Skeletal muscle tissue (tissue), 4 donors: ENCODE results near the gene GOSR1. TPM values are rescaled to one million over a fixed set of nuclear protein-coding genes. Genes with fewer than 3 reads are reported as not detected.
"Not testable (repeated sequence)": the region's sequence is repeated elsewhere in the genome, so short reads cannot be mapped to it uniquely, and the experiment has no call there.

Experiments used
- H3K27ac ChIP-seq: one replicate; pipeline ENCODE4 v1.7.0; 2013; ENCODE audit warnings: mild to moderate bottlenecking, low read depth, low read length, inconsistent platforms
- H3K27me3 ChIP-seq, 3 donors: one replicate each; pipeline ENCODE4 v1.7.0; 2013; ENCODE audit warnings: low read length in 3 of 3; ENCODE audit not compliant: control insufficient read depth in 3 of 3, insufficient read depth in 3 of 3
- H3K36me3 ChIP-seq, 3 donors: one replicate each; pipeline ENCODE4 v1.7.0; 2013; ENCODE audit warnings: low read length in 3 of 3; ENCODE audit not compliant: control insufficient read depth in 3 of 3, insufficient read depth in 3 of 3
- H3K4me1 ChIP-seq, 3 donors: one replicate each; pipeline ENCODE4 v1.7.0; 2013; ENCODE audit warnings: low read length in 3 of 3, mild to moderate bottlenecking in 3 of 3; ENCODE audit not compliant: control insufficient read depth in 3 of 3, insufficient read depth in 3 of 3
- H3K4me3 ChIP-seq, 3 donors: one replicate each; pipeline ENCODE4 v1.7.0; 2013; ENCODE audit warnings: low read length in 3 of 3
- H3K9ac ChIP-seq, 3 donors: one replicate each; pipeline ENCODE4 v1.7.0; 2013; ENCODE audit warnings: low read length in 3 of 3, mild to moderate bottlenecking in 3 of 3, moderate library complexity in 2 of 3, low read depth in 1 of 3
- H3K9me3 ChIP-seq, 3 donors: one replicate each; pipeline ENCODE4 v1.7.0; 2013; ENCODE audit warnings: low read length in 3 of 3; ENCODE audit not compliant: control insufficient read depth in 3 of 3
- total RNA-seq: library from RNA; depleted of rRNA; stranded (reverse); fragments of >200 nt; gene quantifications from one replicate; pipeline ENCODE4 v1.2.3, GENCODE V29; 2014
- donor health status: Osteomylitis.

Gene GOSR1
- total RNA-seq, 1 donor from 2014 or later: 24.5 TPM

DNA sequence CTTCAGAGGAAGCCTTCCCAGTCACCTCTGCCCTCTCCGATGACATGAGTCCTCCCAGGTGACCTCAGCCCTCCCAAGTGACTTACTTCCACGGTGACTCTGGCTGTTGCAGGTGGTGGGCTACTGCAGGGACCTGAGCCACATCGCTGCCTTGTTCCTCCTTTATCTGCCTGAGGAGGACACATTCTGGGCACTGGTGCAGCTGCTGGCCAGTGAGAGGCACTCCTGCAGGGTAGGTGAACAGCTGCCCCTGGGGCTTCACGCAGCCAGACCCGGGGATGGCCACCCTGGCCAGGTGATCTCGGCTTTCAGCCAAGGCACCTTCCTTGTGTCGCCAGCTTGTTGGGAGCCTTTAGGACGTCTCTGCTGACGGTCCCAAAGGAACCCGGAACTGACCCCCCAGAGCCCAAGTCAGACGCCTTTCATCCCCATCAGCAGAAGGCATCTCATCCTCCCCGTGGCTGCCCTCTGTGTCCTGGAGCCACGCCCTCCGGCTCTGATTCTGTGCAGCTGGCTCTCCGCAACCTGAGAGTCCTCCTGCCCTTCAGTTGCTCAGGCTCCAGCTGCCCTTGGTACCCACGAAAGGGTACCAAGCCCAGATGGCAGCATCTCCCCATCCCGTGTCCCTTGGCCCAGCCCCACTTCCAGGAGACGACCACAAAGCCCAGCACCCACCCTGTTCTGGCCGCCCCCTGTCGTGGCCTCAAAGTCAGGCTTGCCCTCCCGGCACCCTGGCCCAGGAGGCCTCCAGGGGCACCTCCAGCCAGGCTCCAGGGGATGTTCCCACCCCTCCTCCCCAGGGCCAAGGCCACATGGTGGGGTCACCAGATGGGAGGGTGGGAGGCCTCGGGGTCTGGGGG, 81.7 kb downstream of the GOSR1 start:
- no peaks in the 10 kb centered on the region for H3K9me3 ChIP-seq
- H3K4me1 ChIP-seq: no peaks in the 10 kb centered on the region
- no peak overlapping the region for H3K9ac ChIP-seq
- H3K4me3 ChIP-seq: no peak overlapping the region
- H3K27ac ChIP-seq: no peak overlapping the region
- no peaks in the 10 kb centered on the region for H3K27me3 ChIP-seq
- no peaks in the 10 kb centered on the region for H3K36me3 ChIP-seq

DNA sequence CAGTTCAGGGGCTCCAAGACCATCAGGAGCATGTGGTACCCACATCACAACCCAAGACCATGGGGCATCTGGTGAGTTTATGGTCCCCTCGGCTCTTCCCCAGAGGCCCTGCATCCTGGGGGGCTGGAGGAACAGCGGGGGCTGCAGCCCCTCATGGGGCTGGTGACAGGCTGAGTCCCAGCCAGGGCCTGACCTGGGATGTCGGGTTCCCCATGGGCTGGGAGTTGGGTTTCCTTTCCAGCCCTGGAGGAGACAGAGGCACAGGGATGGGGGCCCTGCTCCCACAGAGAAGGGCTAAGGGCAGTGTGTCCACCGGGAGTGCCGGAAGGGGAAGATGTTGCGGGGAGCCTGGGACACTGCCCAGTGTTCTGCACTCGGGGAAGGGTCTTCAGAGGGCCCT, 82.4 kb downstream of the GOSR1 start:
- Histone ChIP-seq H3K4me1 (no peaks in the 10 kb centered on the region), H3K27ac (no peak overlapping the region), H3K27me3 (no peaks in the 10 kb centered on the region), H3K9me3 (no peaks in the 10 kb centered on the region), H3K36me3 (no peaks in the 10 kb centered on the region), H3K4me3 (no peak overlapping the region), H3K9ac (no peak overlapping the region)

DNA sequence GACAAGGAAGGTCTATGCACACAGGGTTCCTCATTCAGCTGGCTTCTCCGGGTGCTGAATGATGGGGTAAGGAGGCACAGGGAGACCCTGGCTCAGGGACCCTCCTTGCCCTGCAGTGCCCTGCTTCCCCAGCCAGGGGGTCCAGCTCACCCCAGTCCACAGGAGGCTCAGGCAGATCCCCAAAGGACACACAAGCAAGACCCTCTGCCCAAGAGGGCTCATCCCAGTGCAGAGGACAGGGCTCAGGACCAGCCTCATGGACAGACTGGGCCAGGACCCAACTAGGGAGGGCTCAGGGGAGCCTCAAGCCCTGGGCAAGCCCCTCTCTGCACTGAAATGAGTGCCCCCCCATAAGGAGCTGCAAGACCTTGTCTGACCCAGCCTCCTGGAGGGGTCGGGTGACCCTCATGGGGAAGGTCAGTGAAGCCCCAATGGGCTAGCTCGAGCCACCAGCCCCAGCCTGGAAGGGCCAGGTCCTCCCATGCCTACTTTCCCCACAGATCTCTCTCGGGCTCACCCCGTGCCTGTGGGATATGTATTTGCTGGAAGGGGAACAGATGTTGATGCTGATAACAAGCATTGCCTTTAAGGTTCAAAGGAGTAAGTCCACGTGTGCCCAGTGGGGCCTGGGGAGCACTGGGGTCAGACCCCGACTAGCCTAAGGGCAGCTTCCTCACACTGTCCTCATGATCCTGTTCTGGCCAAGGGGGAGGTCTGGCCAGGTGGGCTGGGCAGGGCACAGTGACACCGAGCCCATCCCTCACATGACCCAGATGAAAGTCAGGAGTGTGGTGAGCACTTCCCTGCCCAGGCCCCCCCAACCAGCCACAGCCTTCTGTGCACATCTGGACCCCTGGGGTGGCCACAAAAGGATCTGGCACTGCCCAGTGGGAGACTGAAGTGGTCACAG, 83.2 kb downstream of the GOSR1 start:
- not testable (repeated sequence) for H3K4me1 ChIP-seq, H3K36me3 ChIP-seq, H3K9ac ChIP-seq, H3K27ac ChIP-seq, H3K4me3 ChIP-seq, H3K27me3 ChIP-seq, H3K9me3 ChIP-seq

DNA sequence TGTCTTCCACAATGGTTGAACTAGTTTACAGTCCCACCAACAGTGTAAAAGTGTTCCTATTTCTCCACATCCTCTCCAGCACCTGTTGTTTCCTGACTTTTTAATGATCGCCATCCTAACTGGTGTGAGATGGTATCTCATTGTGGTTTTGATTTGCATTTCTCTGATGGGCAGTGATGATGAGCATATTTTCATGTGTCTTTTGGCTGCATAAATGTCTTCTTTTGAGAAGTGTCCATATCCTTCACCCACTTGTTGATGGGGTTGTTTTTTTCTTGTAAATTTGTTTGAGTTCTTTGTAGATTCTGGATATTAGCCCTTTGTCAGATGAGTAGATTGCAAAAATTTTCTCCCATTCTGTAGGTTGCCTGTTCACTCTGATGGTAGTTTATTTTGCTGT, 84.6 kb downstream of the GOSR1 start:
- H3K9me3 ChIP-seq, H3K27ac ChIP-seq, H3K4me3 ChIP-seq, H3K27me3 ChIP-seq, H3K9ac ChIP-seq, H3K4me1 ChIP-seq, H3K36me3 ChIP-seq: not testable (repeated sequence)

DNA sequence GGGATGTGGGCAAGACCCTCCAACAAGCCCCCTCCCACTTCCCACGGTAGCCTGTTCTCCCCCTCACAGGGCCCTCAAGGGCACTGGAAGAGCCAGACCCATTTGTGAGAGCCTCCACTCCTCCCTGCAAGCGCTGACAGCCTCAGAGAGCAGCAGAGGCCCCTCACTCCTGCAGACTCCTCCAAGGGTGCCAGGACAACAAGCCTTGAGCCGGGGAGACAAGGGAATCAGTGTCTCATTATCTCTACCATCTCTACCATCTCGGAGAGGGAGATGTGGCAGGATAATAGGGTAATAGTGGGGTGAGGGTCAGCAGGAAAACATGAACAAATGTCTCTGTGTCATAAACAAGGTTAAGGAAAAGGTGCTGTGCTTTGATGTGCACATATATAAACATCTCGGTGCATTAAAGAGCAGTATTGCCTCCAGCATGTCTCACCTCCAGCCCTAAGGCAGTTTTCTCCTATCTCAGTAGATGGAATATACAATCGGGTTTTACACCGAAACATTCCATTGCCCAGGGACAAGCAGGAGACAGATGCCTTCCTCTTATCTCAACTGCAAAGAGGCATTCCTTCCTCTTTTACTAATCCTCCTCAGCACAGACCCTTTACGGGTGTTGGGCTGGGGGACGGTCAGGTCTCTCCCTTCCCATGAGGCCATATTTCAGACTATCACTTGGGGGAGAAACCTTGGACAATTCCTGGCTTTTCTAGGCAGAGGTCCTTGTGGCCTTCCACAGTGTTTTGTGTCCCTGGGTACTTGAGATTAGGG, 86.1 kb downstream of the GOSR1 start:
- not testable (repeated sequence) for H3K27ac ChIP-seq, H3K36me3 ChIP-seq, H3K9ac ChIP-seq, H3K9me3 ChIP-seq, H3K4me3 ChIP-seq, H3K4me1 ChIP-seq
- peaks cover 8 to 16% (median 12%) of the 10 kb centered on the region in 3 donors for H3K27me3 ChIP-seq

DNA sequence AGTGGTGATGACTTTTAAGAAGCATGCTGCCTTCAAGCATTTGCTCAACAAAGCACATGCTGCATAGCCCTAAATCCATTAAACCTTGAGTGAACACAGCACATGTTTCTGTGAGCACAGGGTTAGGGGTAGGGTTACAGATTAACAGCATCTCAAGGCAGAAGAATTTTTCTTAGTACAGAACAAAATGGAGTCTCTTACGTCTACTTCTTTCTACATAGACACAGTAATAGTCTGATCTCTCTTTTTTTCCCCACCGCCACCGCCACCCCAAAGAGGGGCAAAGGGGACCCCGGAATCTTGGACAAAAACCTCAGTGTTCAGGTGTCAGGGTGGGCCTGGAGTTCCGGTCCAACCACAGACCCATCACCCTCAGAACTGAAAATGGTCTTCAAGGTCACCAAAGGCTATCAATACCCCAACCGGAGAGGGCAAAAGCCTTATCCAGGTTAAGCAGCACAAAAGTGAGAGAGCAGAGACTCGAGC, 86.7 kb downstream of the GOSR1 start:
- H3K4me1 ChIP-seq, H3K36me3 ChIP-seq, H3K27ac ChIP-seq, H3K9ac ChIP-seq, H3K9me3 ChIP-seq, H3K4me3 ChIP-seq: not testable (repeated sequence)
- peaks cover 12 to 17% (median 15%) of the 10 kb centered on the region in 3 donors for H3K27me3 ChIP-seq

DNA sequence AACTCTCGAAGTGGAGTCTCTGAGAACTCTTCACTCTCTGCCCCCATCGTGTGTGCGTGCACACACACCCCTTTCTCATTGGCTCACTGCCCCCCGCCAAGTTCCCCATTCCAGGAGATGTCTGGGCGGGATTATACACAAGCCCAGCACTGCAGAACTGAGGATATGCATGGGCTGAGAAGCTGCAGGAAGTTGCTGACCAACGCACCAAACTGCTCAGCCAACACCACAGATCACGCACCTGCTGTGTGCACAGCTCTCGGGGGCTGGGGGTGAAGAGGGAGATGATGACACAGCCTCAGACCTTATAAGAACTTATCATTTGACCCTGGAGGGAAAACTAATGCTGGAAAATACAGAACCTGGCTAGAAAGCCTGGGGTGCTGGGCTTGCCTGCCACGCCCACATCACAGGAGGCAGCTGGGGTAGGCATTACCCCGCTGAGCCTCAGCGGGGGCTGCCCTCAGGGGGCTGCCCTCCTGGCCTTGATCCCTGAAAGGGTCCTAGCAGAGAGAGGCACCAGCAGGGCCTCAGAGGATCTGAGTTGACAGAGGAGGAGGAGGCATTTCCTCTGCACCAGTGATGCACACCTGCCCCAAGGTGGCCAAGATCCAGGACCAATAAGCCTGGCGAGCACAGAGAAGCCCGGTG, 87.3 kb downstream of the GOSR1 start:
- not testable (repeated sequence) for H3K27ac ChIP-seq, H3K36me3 ChIP-seq, H3K9me3 ChIP-seq, H3K4me3 ChIP-seq, H3K4me1 ChIP-seq, H3K9ac ChIP-seq
- H3K27me3 ChIP-seq: peaks cover 12 to 17% (median 15%) of the 10 kb centered on the region in 3 donors

DNA sequence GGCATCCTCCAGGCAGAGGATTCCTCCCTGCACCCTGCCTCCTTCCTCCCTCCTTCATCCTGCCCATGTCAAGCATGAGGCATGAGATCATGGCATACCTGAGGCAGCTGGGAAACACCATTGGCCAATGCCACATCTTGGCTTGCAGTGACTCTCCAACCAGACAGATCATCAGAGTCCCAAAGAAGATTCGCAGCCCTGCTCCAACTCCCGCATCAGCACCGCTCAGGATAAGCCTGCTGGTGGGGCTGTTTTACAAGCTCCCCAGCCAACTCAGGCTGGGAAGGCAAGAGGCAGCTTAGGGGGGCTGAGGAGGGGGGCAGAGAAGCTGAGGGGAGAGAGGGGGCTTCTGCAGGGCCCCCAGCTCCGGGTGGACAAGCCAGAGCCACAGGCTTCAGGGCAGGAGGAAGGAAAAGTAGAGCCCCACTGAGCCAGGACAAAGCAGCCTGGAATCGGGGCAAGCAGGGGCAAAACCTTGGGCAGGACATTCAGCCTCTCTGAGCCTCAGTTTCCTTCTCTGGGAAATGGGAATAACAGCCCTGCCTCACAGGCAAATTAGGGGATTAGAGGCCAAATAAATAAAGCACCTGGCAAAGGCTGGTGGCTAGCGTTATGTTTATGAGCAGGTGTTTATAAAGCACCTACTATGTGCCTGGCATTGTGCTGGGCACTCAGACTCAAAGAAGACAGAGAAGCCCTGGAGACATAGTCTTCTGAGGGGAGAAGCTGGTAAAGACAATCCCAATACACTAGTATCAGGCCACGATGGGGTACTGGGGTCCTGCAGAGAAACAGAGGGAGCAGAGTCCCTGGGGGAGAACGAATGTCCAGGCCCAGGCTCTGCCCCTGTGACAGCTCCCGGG, 88.1 kb downstream of the GOSR1 start:
- no peaks in the 10 kb centered on the region for H3K9me3 ChIP-seq
- no peak overlapping the region for H3K9ac ChIP-seq
- H3K4me1 ChIP-seq: peaks cover 0 to 2% (median 0%) of the 10 kb centered on the region in 3 donors
- H3K4me3 ChIP-seq: no peak overlapping the region
- peaks cover 12 to 17% (median 15%) of the 10 kb centered on the region in 3 donors for H3K27me3 ChIP-seq
- H3K36me3 ChIP-seq: no peaks in the 10 kb centered on the region
- no peak overlapping the region for H3K27ac ChIP-seq

DNA sequence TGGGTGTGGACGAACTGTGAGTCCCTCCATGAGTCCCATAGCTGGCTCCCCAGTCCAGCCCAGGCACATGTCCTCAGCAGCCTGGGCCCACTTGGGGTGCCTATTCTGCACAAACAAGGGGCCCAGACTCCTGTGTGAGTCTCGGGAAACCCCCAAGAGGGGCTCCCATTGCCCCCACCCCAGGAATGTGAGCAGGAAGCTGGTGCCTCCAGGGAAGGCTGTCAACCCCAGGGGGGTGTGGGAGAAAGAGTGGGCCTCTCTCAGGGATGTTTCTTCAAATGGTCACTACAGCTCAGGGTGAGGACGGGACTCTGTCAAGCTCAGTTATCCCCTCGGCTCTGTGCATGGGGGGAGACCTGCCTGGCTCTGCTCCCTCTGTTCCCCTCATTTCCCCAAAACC, 88.9 kb downstream of the GOSR1 start:
- not testable (repeated sequence) for H3K4me1 ChIP-seq, H3K9ac ChIP-seq, H3K36me3 ChIP-seq, H3K4me3 ChIP-seq, H3K9me3 ChIP-seq, H3K27ac ChIP-seq
- H3K27me3 ChIP-seq: peaks cover 15 to 17% (median 16%) of the 10 kb centered on the region in 3 donors
